NCI-H2196 (cell line): ENCODE results near the gene PEX16.
"Not testable (repeated sequence)": the region's sequence is repeated elsewhere in the genome, so short reads cannot be mapped to it uniquely, and the experiment has no call there.

Experiments used
- DNase-seq: peaks from one replicate; lab custom pipeline; 2025; ENCODE audit not compliant: unreplicated experiment; lab: John Stamatoyannopoulos, UW

Gene PEX16

DNA sequence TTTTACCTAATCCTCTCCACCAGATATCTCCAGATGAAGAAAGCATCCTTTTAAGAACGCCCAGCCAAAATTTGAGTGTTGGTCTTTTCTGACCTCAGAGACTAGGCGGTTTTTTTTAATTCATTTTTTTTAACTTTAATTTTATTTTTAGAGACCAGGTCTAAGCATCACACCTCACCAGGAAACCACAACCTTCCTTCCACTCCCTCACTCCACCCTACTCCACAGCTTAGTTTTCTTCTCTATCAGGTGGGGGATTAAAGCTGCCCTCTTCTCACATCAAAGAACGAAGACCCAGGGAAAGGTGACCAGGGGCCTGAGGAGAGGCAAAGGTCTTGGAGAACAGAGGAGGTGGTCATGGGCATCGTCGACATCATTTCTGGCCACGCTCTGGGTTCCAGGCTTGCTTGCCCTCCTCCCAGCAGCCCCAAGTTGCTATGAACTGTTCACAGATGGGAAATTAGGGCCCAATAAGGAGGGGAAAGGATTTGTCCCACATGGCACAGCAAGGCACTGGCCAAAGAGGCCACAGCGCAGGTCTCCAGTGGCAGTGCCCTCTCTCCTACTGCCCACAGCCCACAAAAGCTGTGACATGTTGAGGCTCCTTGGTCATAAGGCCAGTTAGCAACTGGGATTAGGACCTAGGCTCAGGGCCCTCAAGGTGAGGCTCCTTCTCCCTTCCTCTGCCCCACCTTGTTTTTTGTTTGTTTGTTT is 1.4 kb upstream of the PEX16 start:
- DNase-seq = no peak

DNA sequence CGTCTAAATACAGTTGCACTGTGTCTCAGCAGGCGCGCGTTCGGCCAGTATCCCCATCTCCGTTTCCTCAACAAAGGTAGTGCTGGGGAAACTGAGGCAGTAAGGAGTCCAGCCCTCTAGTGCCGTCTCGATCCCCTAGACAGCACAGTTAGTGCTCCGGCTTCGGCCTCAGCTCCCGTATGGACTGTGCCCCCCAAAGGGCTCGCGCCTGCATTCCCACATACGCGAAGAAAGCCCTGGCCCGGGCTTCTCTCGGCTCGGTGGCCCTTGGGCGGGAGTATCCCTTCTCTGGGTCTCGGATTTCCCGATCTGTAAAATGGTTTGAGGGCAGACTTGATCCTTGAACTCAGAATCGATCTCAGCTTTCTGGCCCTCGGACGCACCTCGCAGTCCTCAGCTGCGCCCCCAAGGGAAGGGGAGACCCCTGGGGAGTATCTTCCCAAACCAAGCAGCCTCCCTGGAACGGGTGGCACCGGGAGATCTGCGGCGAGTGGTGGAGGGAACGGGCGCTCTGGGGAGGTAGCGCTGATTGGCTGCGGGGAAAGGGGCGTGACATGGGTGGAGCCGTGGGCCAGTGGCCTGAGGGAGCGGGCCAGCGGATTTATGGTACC is 759 bp upstream of the PEX16 start:
- peak; percentile 75 for DNase-seq

- DNase-seq = no peak
These were observed 423 bp downstream of the PEX16 start for GRCh38 chr11:45917286-45917622.

DNA sequence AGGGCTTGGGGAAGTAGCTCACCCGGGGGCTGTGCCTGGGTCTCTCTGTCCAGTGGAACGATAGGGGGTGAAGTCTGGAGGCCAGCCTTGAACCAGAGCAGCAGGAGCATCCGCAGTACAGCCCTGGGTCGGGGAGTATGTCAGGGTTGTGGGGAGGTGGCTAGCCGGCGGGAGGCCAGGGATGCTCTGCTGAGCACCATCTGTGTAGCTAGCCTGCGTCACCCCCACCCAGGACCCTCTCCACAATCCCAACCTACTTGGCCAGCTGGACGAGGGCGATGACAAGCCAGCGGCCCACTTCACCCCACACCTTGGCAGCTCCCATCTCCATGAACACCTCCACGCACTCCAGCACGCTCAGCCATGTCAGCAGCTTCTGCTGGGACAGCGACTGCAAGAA is 2.2 kb downstream of the PEX16 start:
- no peak for DNase-seq

DNA sequence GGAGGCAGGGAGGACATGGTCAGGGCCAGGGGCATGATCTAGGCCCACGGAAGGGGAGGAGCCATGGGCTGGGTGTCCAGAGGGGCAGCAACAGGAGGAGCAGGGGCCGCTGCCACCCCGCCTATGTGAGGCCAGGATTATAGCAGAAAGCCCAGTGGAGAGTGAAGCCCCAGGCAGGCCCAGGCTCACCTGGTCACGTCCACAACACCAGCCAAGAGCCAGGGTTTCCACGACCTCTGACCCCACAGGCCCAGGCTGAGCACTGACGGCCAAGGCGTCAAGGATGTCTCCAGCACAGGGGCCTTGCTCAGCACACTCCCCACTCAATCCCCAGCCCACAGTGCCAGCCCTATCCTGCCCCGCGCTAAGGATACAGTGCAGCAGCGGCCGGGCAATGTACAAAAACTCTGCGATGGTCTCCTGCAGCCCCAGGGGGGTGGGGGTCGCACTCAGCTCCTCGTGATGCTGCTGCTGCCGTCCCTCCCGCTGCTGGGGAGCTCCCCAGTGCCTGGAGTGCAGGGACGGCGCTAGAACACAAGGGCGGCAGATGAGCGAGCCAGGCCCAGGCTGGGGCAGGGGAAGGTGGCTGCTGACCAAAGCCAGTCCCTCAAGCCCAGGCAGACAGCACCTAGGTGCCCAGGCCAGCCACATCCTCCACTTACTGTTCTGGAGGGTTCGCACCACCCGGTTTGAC is 3.6 kb downstream of the PEX16 start:
- DNase-seq = no peak

- DNase-seq = peak; percentile 25
These were observed 4.2 kb downstream of the PEX16 start for GRCh38 chr11:45913514-45913913.

DNA sequence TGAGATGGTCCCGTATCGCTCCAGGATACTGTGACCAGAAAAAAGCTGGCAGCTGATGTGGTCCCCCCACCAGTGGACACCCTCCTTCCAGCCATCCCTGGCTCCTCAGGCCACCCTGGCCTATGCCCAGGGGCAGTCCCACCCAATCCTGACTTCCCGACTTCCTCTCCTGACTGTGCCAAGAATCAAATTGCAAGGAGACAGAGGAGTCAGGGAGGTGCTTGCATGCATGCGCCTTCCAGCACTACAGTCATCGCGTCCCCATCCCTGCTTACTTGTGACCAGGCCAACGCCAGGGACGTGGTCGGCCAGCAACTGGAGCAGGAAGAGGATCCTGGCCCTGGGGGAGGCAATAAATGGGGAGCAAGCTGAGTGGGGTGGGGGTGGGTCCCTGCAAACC is 7.1 kb downstream of the PEX16 start:
- no peak for DNase-seq

DNA sequence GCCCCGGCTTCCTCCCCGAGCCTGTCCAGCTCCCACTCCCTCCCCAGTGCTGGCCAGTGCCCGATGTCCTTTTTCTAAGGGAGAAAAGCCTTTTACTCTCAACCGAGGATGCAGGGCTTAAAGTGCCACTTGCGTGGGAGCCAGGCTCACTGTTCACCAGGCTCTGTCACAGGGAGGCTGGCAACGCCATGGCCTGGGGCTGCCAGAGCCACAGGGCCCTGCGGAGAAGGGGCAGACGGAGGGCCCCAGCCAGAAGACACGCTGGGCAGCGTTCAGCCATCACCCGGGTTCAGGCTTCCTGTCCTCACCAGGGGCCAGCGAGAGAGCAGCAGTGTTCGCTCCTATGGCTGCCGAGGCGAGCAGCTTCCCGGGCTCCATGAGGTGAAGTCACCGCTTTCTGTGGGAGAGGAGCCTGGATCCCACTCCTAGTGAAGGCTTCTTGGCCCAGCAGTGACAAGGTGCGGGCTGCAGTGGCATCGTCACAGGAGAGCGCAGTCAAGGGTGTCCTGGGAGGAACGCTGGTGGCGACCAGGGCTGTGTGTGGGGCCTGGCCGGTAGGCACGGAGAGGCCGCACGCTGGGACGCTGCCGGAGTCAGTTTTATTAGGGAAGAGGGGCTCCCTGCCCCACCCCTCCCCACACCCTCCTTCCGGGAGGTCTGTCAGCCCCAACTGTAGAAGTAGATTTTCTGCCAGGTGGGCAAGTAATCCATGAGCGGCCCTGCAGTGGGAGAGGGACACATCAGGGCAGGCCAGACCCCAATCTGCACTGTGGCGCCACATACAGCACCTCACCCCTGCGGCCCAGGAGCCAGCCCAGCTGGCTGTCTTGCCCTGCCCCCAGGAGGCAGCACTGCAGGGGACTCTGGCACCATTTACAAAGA is 7.8 kb downstream of the PEX16 start:
- no peak for DNase-seq

GRCh38 chr11:45907911-45908370 is 9.7 kb downstream of the PEX16 start:
- no peak for DNase-seq

- no peak for DNase-seq
These were observed 10.6 kb downstream of the PEX16 start, which contains the start of gene FREY1 for GRCh38 chr11:45906965-45907611. FREY1 (minus strand) TSS chr11:45907271; CDS start chr11:45907245, 26 bp downstream.

- no peak for DNase-seq
These were observed 11.5 kb downstream of the PEX16 start for GRCh38 chr11:45906096-45906682.

- not testable (repeated sequence) for DNase-seq
These were observed 12.1 kb downstream of the PEX16 start for GRCh38 chr11:45905576-45905975.

DNA sequence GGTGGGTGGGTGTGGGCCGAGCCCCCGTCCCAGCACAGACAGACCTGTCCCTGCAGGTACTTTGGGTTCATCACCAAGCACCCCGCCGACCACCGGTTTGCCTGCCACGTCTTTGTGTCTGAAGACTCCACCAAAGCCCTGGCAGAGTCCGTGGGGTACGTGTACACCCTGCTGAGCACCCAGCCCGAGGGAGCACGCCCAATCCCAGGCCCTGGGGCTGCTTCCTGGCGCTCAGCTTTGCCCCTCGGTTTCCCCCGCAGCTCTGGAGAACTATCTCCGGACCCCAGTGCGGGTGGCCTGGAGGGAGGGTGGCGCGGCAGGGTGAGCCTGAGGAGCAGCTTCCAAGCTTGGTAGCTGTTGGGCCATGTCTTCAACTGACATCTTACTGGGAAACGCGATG is 12.6 kb downstream of the PEX16 start:
- DNase-seq = no peak

DNA sequence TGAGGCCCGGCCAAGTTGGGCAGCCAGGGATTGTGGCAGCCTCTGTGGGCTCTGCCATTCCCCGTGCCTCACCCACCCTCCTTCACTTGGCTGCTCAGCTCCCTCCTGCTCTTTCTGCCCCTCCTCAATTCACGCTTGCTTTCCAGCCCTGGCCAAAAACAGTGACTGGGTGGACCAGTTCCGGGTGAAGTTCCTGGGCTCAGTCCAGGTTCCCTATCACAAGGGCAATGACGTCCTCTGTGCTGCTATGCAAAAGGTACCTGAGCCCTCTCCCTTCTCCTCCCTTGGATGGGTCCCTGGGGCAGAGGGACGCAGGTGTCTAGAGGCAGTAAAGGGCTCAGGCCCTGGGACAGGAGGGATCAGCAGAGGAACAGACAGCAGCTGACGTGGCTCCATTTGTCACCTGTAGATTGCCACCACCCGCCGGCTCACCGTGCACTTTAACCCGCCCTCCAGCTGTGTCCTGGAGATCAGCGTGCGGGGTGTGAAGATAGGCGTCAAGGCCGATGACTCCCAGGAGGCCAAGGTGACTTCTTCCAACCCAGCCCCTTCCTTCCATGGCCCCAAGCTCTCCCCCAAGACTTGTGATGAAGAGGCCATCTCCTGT is 13.3 kb downstream of the PEX16 start:
- no peak for DNase-seq

DNA sequence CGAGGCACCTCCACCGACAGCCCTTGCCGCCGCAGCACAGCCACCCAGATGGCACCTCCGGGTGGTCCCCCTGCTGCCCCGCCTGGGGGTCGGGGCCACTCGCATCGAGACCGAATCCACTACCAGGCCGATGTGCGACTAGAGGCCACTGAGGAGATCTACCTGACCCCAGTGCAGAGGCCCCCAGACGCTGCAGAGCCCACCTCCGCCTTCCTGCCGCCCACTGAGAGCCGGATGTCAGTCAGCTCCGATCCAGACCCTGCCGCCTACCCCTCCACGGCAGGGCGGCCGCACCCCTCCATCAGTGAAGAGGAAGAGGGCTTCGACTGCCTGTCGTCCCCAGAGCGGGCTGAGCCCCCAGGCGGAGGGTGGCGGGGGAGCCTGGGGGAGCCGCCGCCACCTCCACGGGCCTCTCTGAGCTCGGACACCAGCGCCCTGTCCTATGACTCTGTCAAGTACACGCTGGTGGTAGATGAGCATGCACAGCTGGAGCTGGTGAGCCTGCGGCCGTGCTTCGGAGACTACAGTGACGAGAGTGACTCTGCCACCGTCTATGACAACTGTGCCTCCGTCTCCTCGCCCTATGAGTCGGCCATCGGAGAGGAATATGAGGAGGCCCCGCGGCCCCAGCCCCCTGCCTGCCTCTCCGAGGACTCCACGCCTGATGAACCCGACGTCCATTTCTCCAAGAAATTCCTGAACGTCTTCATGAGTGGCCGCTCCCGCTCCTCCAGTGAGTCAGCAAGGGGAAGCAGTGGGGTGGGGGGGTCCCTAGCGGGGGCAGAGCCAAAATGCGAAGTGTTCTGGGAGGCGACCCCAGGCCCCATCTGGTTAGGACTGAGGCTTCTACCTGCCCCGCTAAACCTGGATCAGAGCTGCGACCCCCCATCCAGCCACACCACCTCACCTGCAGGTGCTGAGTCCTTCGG is 15.0 kb downstream of the PEX16 start:
- no peak for DNase-seq

GRCh38 chr11:45901626-45902025 is 16.1 kb downstream of the PEX16 start:
- no peak for DNase-seq

GRCh38 chr11:45900916-45901617 is 16.6 kb downstream of the PEX16 start:
- DNase-seq = no peak

GRCh38 chr11:45900175-45900800 is 17.4 kb downstream of the PEX16 start:
- not testable (repeated sequence) for DNase-seq
